ENCODE results near the gene HLA-DOB.

Gene HLA-DOB

GRCh38 chr6:32852018-32852843, 35.4 kb upstream of the HLA-DOB start:
- no peak for DNase-seq
- peaks cover 17% of the 10 kb centered on the region; the same call in 1 of the 2 replicates for H3K4me1 ChIP-seq (ENCODE audit: low read length)
- H3K79me2 ChIP-seq (ENCODE audit: low read length), result peaks cover 49% of the 10 kb centered on the region
- peak overlapping the region; percentile 85 for H3K4me2 ChIP-seq (ENCODE audit: low read depth, low read length)
- no peaks in the 10 kb centered on the region for H3K27me3 ChIP-seq (replicated peaks; ENCODE audit: insufficient read depth, low read length)
- H3K4me3 ChIP-seq (ENCODE audit: low read length), result peak overlapping the region; percentile 90
- H3F3A ChIP-seq (ENCODE audit: insufficient read depth, low read length), result peaks cover 8% of the 10 kb centered on the region; the same call in 1 of the 2 replicates
- TF ChIP-seq EZH2phosphoT487 (IDR thresholded peaks at IDR 0.05; ENCODE audit: low read length) (no peak), CTCF (IDR thresholded peaks at IDR 0.05; ENCODE audit: low read length) (no peak), EZH2 (optimal IDR thresholded peaks at IDR 0.05; ENCODE audit: low read depth, low read length) (no peak)
- H3K36me3 ChIP-seq (replicated peaks; ENCODE audit: insufficient read depth, low read length), result peaks cover 10% of the 10 kb centered on the region; the same call in 1 of the 2 replicates
- H3K27ac ChIP-seq (ENCODE audit: low read length), result peak overlapping the region; percentile 95; the same call in 1 of the 2 replicates
- peak overlapping the region; percentile 86 for H3K9ac ChIP-seq (ENCODE audit: low read length)
- H2AFZ ChIP-seq (ENCODE audit: low read length), result peak overlapping the region; percentile 89; the same call in 1 of the 2 replicates
- H4K20me1 ChIP-seq (ENCODE audit: insufficient read depth, low read length), result no peaks in the 10 kb centered on the region
- no peaks in the 10 kb centered on the region for H3K9me2 ChIP-seq (replicated peaks; ENCODE audit: insufficient read depth, low read length)
- no peaks in the 10 kb centered on the region for H3K9me3 ChIP-seq (replicated peaks; ENCODE audit: insufficient read depth, low read length)

DNA sequence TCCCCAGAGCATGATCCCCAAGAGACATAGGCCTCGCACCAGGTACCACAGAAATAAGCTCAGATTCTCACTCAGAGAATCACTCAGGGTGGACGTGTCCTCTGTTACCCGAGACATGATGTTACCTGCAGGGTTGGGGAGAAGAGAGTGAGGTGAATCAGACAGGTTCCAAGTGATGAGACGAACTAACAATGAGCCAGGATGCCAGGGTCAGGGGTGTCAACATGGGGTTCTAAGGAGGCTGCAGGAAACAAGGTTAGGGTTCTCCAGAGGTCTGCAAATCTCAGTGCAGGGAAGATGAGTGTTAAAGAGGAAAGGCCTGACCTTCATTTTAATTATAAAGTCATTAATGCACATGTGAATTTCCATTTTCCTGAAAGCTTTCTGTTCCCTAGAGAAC, 34.2 kb upstream of the HLA-DOB start:
- Histone ChIP-seq H3K4me3 (ENCODE audit: low read length) (no peak overlapping the region), H3F3A (ENCODE audit: insufficient read depth, low read length) (peaks cover 12% of the 10 kb centered on the region), H3K27me3 (replicated peaks; ENCODE audit: insufficient read depth, low read length) (no peaks in the 10 kb centered on the region), H3K79me2 (ENCODE audit: low read length) (peaks cover 56% of the 10 kb centered on the region), H3K9me2 (replicated peaks; ENCODE audit: insufficient read depth, low read length) (no peaks in the 10 kb centered on the region), H4K20me1 (ENCODE audit: insufficient read depth, low read length) (no peaks in the 10 kb centered on the region), H2AFZ (ENCODE audit: low read length) (no peak overlapping the region), H3K36me3 (replicated peaks; ENCODE audit: insufficient read depth, low read length) (peaks cover 10% of the 10 kb centered on the region; the same call in 1 of the 2 replicates), H3K9ac (ENCODE audit: low read length) (no peak overlapping the region), H3K27ac (ENCODE audit: low read length) (no peak overlapping the region), H3K9me3 (replicated peaks; ENCODE audit: insufficient read depth, low read length) (no peaks in the 10 kb centered on the region), H3K4me1 (ENCODE audit: low read length) (peaks cover 19% of the 10 kb centered on the region), H3K4me2 (ENCODE audit: low read depth, low read length) (no peak overlapping the region)
- DNase-seq, result no peak
- TF ChIP-seq EZH2 (optimal IDR thresholded peaks at IDR 0.05; ENCODE audit: low read depth, low read length) (no peak), EZH2phosphoT487 (IDR thresholded peaks at IDR 0.05; ENCODE audit: low read length) (no peak), CTCF (IDR thresholded peaks at IDR 0.05; ENCODE audit: low read length) (no peak)

- H3K27me3 ChIP-seq (replicated peaks; ENCODE audit: insufficient read depth, low read length), result no peaks in the 10 kb centered on the region
- peaks cover 41% of the 10 kb centered on the region for H3K79me2 ChIP-seq (ENCODE audit: low read length)
- no peak overlapping the region for H3K27ac ChIP-seq (ENCODE audit: low read length)
- no peaks in the 10 kb centered on the region for H3K9me3 ChIP-seq (replicated peaks; ENCODE audit: insufficient read depth, low read length)
- peaks cover 10% of the 10 kb centered on the region; the same call in 1 of the 2 replicates for H3K36me3 ChIP-seq (replicated peaks; ENCODE audit: insufficient read depth, low read length)
- H3K4me3 ChIP-seq (ENCODE audit: low read length), result no peak overlapping the region
- no peak overlapping the region for H3K9ac ChIP-seq (ENCODE audit: low read length)
- no peak for DNase-seq
- no peak overlapping the region for H2AFZ ChIP-seq (ENCODE audit: low read length)
- peaks cover 18% of the 10 kb centered on the region for H3K4me1 ChIP-seq (ENCODE audit: low read length)
- H3K9me2 ChIP-seq (replicated peaks; ENCODE audit: insufficient read depth, low read length), result no peaks in the 10 kb centered on the region
- H4K20me1 ChIP-seq (ENCODE audit: insufficient read depth, low read length), result no peaks in the 10 kb centered on the region
- no peak for TF ChIP-seq EZH2 (optimal IDR thresholded peaks at IDR 0.05; ENCODE audit: low read depth, low read length)
- no peak for TF ChIP-seq EZH2phosphoT487 (IDR thresholded peaks at IDR 0.05; ENCODE audit: low read length)
- TF ChIP-seq CTCF (IDR thresholded peaks at IDR 0.05; ENCODE audit: low read length), result no peak
- H3F3A ChIP-seq (ENCODE audit: insufficient read depth, low read length), result peaks cover 28% of the 10 kb centered on the region
- H3K4me2 ChIP-seq (ENCODE audit: low read depth, low read length), result no peak overlapping the region
These were observed 32.3 kb upstream of the HLA-DOB start for GRCh38 chr6:32849126-32849525.

Data from MM.1S (cell line).